Ascending aorta (tissue), 2 donors: ENCODE measurements around the gene BCAS4. TPM values are rescaled to one million over a fixed set of nuclear protein-coding genes. Genes with fewer than 3 reads are reported as not detected.

ENCODE experiments used
- DNase-seq, 2 donors: peaks; one replicate each; pipeline ENCODE4 v3.0.0-alpha.2; 2019; ENCODE audit warnings: low spot score in 2 of 2
- H3K27ac ChIP-seq, 2 donors: fragments of 200-600 bp; sonication (generic); one replicate each; pipeline ENCODE4 v1.5.1; 2016 to 2017; ENCODE audit warnings: mild to moderate bottlenecking in 1 of 2
- H3K27me3 ChIP-seq: fragments of 200-600 bp; sonication (generic); one replicate; pipeline ENCODE4 v1.5.1; 2017
- H3K36me3 ChIP-seq, 2 donors: fragments of 200-600 bp; sonication (generic); one replicate each; pipeline ENCODE4 v1.5.1; 2016
- H3K4me1 ChIP-seq, 2 donors: fragments of 200-600 bp; sonication (generic); one replicate each; pipeline ENCODE4 v1.5.1; 2016 to 2017; ENCODE audit warnings: mild to moderate bottlenecking in 1 of 2
- H3K4me3 ChIP-seq, 2 donors: fragments of 200-600 bp; sonication (generic); one replicate each; pipeline ENCODE4 v1.5.1; 2016 to 2017; ENCODE audit warnings: mild to moderate bottlenecking in 1 of 2
- H3K9me3 ChIP-seq, 2 donors: fragments of 200-600 bp; sonication (generic); one replicate each; pipeline ENCODE4 v1.5.1; 2016
- CTCF ChIP-seq, 3 experiments: fragments of 200-600 bp in 2 of 3; fragments of 450-650 bp in 1 of 3; sonication (generic) in 2 of 3; IDR thresholded peaks; one replicate each; pipeline ENCODE4 v1.5.1; 2016 to 2019; ENCODE audit warnings: antibody characterized with exemption in 3 of 3, mild to moderate bottlenecking in 1 of 3, moderate library complexity in 1 of 3
- intact Hi-C: fragments of 100-400 bp; cut with DNase I; formaldehyde crosslinking; loops from one replicate; pipeline ENCODE4 v1.15.1; 2023
- total RNA-seq: library from RNA; depleted of rRNA; stranded (reverse); fragments of >200 nt; gene quantifications from one replicate; pipeline ENCODE4 v1.1.0, GENCODE V29; 2016

The BCAS4 gene
- total RNA-seq, 1 donor from 2014 or later, result 0.85 TPM

GRCh38 chr20:50926530-50926929 lies 131.7 kb downstream of the BCAS4 start:
- no peak overlapping the region for H3K4me3 ChIP-seq
- no peaks in the 10 kb centered on the region for H3K9me3 ChIP-seq
- H3K27me3 ChIP-seq, result no peaks in the 10 kb centered on the region
- no peak overlapping the region for H3K27ac ChIP-seq
- no peak for TF ChIP-seq CTCF (IDR thresholded peaks at IDR 0.05)
- intact Hi-C loops, result no loop called here
- H3K4me1 ChIP-seq, result peaks cover 0 to 22% of the 10 kb centered on the region in 2 donors
- no peak for DNase-seq
- H3K36me3 ChIP-seq, result no peaks in the 10 kb centered on the region

Other genes starting within 250 kb of the BCAS4 start
- gene RIPOR3, start 103.5 kb upstream of the BCAS4 start, total RNA-seq, result 15.1 TPM
- 1.2 TPM for gene PARD6B, start 63.5 kb upstream of the BCAS4 start, total RNA-seq
- 22.5 TPM for gene ADNP, start 136.4 kb downstream of the BCAS4 start, total RNA-seq
- gene DPM1, start 163.5 kb downstream of the BCAS4 start, total RNA-seq, result 37.5 TPM
- 4.7 TPM for gene MOCS3, start 163.8 kb downstream of the BCAS4 start, total RNA-seq
- 6.6 TPM for gene KCNG1, start 228.0 kb downstream of the BCAS4 start, total RNA-seq